Thyroid gland (tissue), 4 donors: Measurements from ENCODE around the gene SLC25A33. TPM values are rescaled to one million over a fixed set of nuclear protein-coding genes. Genes with fewer than 3 reads are reported as not detected.
A peak's percentile ranks its signal among the peaks of the same experiment; 100 is the strongest.

Experiments
- DNase-seq, 2 donors: peaks; one replicate each; pipeline ENCODE4 v3.0.0-alpha.2; 2019
- H3K27ac ChIP-seq, 3 donors: fragments of 200-600 bp; sonication (generic); 1 replicate in 2 of 3; 2 replicates in 1 of 3; pipeline ENCODE4 v1.5.1; 2016 to 2019; ENCODE audit warnings: mild to moderate bottlenecking in 1 of 3, moderate library complexity in 1 of 3
- H3K27me3 ChIP-seq: fragments of 200-600 bp; sonication (generic); one replicate; pipeline ENCODE4 v1.5.1; 2019
- H3K36me3 ChIP-seq, 2 donors: fragments of 200-600 bp; sonication (generic); one replicate each; pipeline ENCODE4 v1.5.1; 2016 to 2019
- H3K4me1 ChIP-seq, 2 donors: fragments of 200-600 bp; sonication (generic); one replicate each; pipeline ENCODE4 v1.5.1; 2017 to 2019
- H3K4me3 ChIP-seq, 3 donors: fragments of 200-600 bp; sonication (generic); replicated peaks in 1 of 3; 1 replicate in 2 of 3; 2 replicates in 1 of 3; pipeline ENCODE4 v1.5.1; 2016; ENCODE audit warnings: mild to moderate bottlenecking in 1 of 3
- H3K9me3 ChIP-seq: fragments of 200-600 bp; sonication (generic); one replicate; pipeline ENCODE4 v1.5.1; 2017
- POLR2A ChIP-seq, 2 donors: fragments of 450-650 bp; IDR thresholded peaks; one replicate each; pipeline ENCODE4 v1.6.1; 2017; ENCODE audit warnings: antibody characterized with exemption in 2 of 2, mild to moderate bottlenecking in 2 of 2, moderate library complexity in 1 of 2
- WGBS, 2 donors: methylation state at CpG; one replicate each; pipeline ENCODE4 v1.1.5; 2017; 5-methylcytosine and 5-hydroxymethylcytosine counted together
- intact Hi-C: fragments of 100-400 bp; cut with DNase I; formaldehyde crosslinking; loops from one replicate; pipeline ENCODE4 v1.15.1; 2023
- total RNA-seq, 4 donors: library from RNA; depleted of rRNA; stranded (reverse); fragments of >200 nt; gene quantifications; one replicate each; pipeline ENCODE4 v1.2.3, GENCODE V29; 2016
- TF ChIP-seq, protein P1 (sequence below), 6 experiments: fragments of 200-600 bp in 3 of 6; fragments of 450-650 bp in 3 of 6; sonication (generic) in 3 of 6; IDR thresholded peaks; one replicate each; pipeline ENCODE4 v1.5.1; 2016 to 2019; ENCODE audit warnings: antibody characterized with exemption in 6 of 6, mild to moderate bottlenecking in 2 of 6, inconsistent platforms in 1 of 6, moderate library complexity in 1 of 6

Gene SLC25A33
- total RNA-seq, 4 donors from 2014 or later: 10.6 to 16.6 (median 14.7) TPM

DNA sequence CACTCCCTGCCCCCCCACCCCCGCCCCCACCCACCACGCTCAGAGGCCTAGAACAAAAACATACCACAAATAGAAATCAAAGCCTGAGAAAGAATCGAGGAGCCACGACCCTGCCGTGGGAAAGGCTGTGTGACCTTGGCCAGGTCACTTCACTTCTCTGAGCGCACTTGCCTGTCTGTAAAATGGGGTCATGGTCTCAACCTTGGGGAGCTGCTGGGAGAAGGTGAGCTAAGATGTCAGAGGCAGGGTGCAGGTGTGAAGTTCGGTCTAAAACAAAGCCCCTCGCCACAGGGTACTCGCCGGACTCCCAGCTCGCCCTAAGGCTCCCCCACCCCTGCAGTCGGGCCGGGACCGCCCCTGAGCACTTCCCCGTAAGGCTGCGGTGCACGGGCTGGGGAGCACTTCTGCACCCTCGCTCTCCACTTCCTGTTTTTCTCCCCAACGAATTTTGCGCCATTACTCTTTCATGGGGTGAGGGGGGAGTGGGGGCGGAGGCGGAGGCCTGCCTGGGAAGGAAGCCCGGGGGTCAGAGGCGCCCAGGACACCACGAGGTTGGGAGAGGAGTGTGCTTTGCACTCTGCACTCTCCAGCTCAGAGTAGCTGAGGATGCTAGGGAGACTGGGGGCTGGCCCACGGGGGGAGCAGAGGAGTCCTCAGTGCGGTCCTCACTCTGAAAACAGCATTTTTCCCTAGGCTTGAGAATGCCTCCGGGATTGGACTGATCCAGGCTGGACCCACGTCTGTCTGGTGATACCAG, 90.4 kb downstream of the SLC25A33 start:
- H3K27ac ChIP-seq: no peak overlapping the region
- H3K9me3 ChIP-seq: no peaks in the 10 kb centered on the region
- H3K4me1 ChIP-seq: no peaks in the 10 kb centered on the region
- intact Hi-C loops: loop anchor here (5.0 kb wide), 1 partner anchor 88 kb away; no protein-coding TSS in a partner anchor
- TF ChIP-seq POLR2A (IDR thresholded peaks at IDR 0.05): no peak
- TF ChIP-seq, protein P1, sequence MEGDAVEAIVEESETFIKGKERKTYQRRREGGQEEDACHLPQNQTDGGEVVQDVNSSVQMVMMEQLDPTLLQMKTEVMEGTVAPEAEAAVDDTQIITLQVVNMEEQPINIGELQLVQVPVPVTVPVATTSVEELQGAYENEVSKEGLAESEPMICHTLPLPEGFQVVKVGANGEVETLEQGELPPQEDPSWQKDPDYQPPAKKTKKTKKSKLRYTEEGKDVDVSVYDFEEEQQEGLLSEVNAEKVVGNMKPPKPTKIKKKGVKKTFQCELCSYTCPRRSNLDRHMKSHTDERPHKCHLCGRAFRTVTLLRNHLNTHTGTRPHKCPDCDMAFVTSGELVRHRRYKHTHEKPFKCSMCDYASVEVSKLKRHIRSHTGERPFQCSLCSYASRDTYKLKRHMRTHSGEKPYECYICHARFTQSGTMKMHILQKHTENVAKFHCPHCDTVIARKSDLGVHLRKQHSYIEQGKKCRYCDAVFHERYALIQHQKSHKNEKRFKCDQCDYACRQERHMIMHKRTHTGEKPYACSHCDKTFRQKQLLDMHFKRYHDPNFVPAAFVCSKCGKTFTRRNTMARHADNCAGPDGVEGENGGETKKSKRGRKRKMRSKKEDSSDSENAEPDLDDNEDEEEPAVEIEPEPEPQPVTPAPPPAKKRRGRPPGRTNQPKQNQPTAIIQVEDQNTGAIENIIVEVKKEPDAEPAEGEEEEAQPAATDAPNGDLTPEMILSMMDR (IDR thresholded peaks at IDR 0.05): no peak
- no peaks in the 10 kb centered on the region for H3K36me3 ChIP-seq
- H3K4me3 ChIP-seq: no peak overlapping the region
- WGBS, 2 donors: 43 to 62% methylated on average over 16 to 29 of the region's 29 CpGs
- no peaks in the 10 kb centered on the region for H3K27me3 ChIP-seq
- peak in 1 of 2 donors; percentile 18 for DNase-seq

DNA sequence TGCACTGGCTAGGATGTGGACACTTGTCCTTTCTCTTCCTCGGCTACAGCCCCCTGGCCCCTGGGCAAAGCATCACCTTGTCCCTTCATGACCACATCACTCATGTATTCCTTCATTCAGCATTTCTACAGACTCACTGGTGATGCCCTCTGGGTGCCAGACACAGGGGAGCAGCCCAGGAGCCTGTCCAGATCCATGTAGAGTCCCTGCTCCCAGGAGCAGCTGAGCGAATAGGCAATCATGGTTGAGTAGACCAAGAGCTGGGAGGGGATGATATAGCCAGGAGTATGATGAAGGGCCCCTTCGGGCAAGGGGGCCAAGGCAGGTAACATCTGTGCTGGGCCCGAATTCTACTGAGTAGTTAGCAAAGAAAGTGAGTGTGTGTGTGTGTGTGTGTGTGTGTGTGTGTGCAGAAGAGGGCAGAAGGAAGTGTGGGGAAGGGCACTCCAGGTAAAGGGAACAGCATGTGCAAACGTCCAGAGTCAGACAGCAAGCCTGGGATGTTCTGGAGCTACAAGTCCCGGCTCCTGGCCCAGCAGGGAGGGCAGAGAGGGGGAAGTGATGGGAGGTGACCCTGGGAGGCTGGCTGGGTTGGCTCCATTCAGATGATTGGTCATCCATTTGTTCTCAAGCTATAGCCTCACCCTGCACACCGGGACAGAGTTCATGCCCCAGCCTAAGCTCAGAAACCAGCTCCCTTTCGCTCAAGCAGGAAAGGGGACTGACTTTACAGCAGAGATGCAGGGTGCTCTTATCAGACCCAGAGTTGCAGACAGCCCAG, 91.3 kb downstream of the SLC25A33 start:
- no peak for TF ChIP-seq POLR2A (IDR thresholded peaks at IDR 0.05)
- TF ChIP-seq, protein P1 (IDR thresholded peaks at IDR 0.05): no peak
- Histone ChIP-seq H3K36me3 (no peaks in the 10 kb centered on the region), H3K27me3 (no peaks in the 10 kb centered on the region), H3K4me1 (no peaks in the 10 kb centered on the region), H3K9me3 (no peaks in the 10 kb centered on the region), H3K4me3 (no peak overlapping the region), H3K27ac (no peak overlapping the region)
- WGBS, 2 donors: 73 to 81% methylated on average over 8 of the region's 8 CpGs
- DNase-seq: no peak
- intact Hi-C loops: no loop called here

DNA sequence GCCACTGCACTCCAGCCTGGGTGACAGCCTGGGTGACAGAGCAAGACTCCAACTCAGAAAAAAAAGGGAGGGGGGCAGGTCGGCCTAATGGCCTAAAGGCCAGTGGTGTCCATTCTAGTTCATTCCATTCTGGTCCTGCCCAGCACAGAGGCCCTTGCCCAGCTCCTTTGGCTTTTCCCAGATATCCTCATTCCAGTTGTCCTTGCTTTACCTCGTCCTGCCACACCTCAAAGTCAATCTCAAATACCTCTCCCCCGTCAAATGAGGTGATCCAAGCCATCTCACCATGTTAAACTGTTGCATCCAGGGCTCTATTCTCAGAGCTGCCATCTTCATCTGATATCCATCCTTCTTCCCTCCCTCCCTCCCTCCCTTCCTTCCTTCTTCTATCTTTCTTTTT, 92.3 kb downstream of the SLC25A33 start:
- WGBS, 2 donors: 86 to 91% methylated on average over 3 of the region's 3 CpGs
- no peak for TF ChIP-seq POLR2A (IDR thresholded peaks at IDR 0.05)
- TF ChIP-seq, protein P1 (IDR thresholded peaks at IDR 0.05): no peak
- DNase-seq: no peak
- no peaks in the 10 kb centered on the region for H3K9me3 ChIP-seq
- no peak overlapping the region for H3K4me3 ChIP-seq
- no peak overlapping the region for H3K27ac ChIP-seq
- no peaks in the 10 kb centered on the region for H3K36me3 ChIP-seq
- H3K27me3 ChIP-seq: no peaks in the 10 kb centered on the region
- no peaks in the 10 kb centered on the region for H3K4me1 ChIP-seq
- intact Hi-C loops: no loop called here

DNA sequence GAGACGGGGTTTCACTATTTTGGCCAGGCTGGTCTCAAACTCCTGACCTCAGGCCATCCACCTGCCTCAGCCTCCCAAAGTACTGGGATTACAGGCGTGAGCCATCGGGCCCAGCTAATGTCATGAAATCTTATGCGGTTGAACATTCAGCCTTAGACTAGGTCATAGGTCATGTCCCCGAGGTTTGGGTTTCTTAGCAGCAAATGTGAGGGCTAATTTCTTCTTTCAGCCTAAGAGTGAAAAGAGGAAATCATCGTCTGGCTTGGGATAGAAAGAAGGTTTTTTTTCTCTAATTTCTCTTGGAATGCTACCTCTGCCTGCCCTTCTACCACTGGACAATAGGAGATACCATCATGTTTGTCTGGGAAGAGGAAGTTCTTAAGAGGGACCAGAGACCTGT, 94.2 kb downstream of the SLC25A33 start:
- Histone ChIP-seq H3K4me1 (no peaks in the 10 kb centered on the region), H3K4me3 (no peak overlapping the region), H3K36me3 (no peaks in the 10 kb centered on the region), H3K27me3 (no peaks in the 10 kb centered on the region), H3K9me3 (no peaks in the 10 kb centered on the region), H3K27ac (no peak overlapping the region)
- WGBS, 2 donors: 73 to 85% methylated on average over 6 of the region's 6 CpGs
- intact Hi-C loops: no loop called here
- no peak for TF ChIP-seq POLR2A (IDR thresholded peaks at IDR 0.05)
- TF ChIP-seq, protein P1 (IDR thresholded peaks at IDR 0.05): no peak
- DNase-seq: no peak

DNA sequence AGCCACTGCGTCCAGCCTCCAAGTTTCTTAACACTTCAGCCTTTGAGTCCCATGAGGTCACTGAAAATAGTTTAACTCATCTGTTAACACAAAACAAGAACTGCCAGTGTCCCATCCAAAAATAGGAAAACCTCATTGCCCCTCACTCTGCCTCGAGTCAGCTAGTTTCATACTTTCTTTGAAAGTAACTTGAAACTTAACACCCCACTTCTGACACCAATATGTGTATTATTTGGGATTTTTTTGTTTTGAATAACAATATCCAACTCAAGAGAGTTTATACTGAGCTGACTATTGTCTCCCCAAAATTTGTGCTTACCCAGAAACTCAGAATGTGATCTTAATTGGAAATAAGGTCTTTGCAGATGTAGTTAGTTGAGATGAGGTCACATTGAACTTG, 95.3 kb downstream of the SLC25A33 start:
- Histone ChIP-seq H3K4me1 (no peaks in the 10 kb centered on the region), H3K36me3 (no peaks in the 10 kb centered on the region), H3K9me3 (no peaks in the 10 kb centered on the region), H3K4me3 (no peak overlapping the region), H3K27ac (no peak overlapping the region), H3K27me3 (no peaks in the 10 kb centered on the region)
- WGBS, 2 donors: 83 to 88% methylated on average over 2 of the region's 2 CpGs
- no peak for TF ChIP-seq POLR2A (IDR thresholded peaks at IDR 0.05)
- TF ChIP-seq, protein P1 (IDR thresholded peaks at IDR 0.05): no peak
- intact Hi-C loops: no loop called here
- DNase-seq: no peak
